Uterus (tissue), 4 donors: ENCODE results near the gene DNAJC22. TPM values are rescaled to one million over a fixed set of nuclear protein-coding genes. Genes with fewer than 3 reads are reported as not detected.

ENCODE experiments used
- DNase-seq, 2 donors: peaks; one replicate each; pipeline ENCODE4 v3.0.0-alpha.2; 2019 to 2020
- H3K27ac ChIP-seq, 2 donors: fragments of 200-600 bp; sonication (generic); 1 replicate in 1 of 2; 2 replicates in 1 of 2; pipeline ENCODE4 v1.5.1; 2016 to 2018
- H3K27me3 ChIP-seq, 2 donors: fragments of 200-600 bp; sonication (generic); one replicate each; pipeline ENCODE4 v1.5.1; 2018 to 2019; ENCODE audit warnings: control low read depth in 1 of 2
- H3K36me3 ChIP-seq, 2 donors: fragments of 200-600 bp; sonication (generic); one replicate each; pipeline ENCODE4 v1.5.1; 2019; ENCODE audit warnings: control low read depth in 1 of 2
- H3K4me1 ChIP-seq, 2 donors: fragments of 200-600 bp; sonication (generic); one replicate each; pipeline ENCODE4 v1.5.1; 2018 to 2019; ENCODE audit warnings: control low read depth in 1 of 2
- H3K4me3 ChIP-seq, 2 donors: fragments of 200-600 bp; sonication (generic); 1 replicate in 1 of 2; 2 replicates in 1 of 2; pipeline ENCODE4 v1.5.1; 2018 to 2019; ENCODE audit warnings: mild to moderate bottlenecking in 1 of 2
- H3K9me3 ChIP-seq, 2 donors: fragments of 200-600 bp; sonication (generic); one replicate each; pipeline ENCODE4 v1.5.1; 2019; ENCODE audit warnings: control low read depth in 1 of 2
- POLR2A ChIP-seq, 2 donors: fragments of 450-650 bp; IDR thresholded peaks; one replicate each; pipeline ENCODE4 v1.6.1; 2016; ENCODE audit warnings: antibody characterized with exemption in 2 of 2, mild to moderate bottlenecking in 1 of 2, moderate library complexity in 1 of 2
- intact Hi-C: fragments of 100-400 bp; cut with DNase I; formaldehyde crosslinking; loops from one replicate; pipeline ENCODE4 v1.15.1; 2023; ENCODE audit warnings: low total_unique reads
- total RNA-seq, 4 donors: library from RNA; depleted of rRNA in 3 of 4; stranded (reverse); fragments of >200 nt in 3 of 4; gene quantifications; one replicate each; pipeline versions ENCODE4 v1.1.0 to v1.2.4, GENCODE V29; 2014 to 2023
- TF ChIP-seq, protein P1 (sequence below), 4 experiments: fragments of 200-600 bp in 2 of 4; fragments of 450-650 bp in 2 of 4; sonication (generic) in 2 of 4; IDR thresholded peaks; one replicate each; pipeline ENCODE4 v1.5.1; 2016 to 2019; ENCODE audit warnings: antibody characterized with exemption in 4 of 4, mild to moderate bottlenecking in 2 of 4, moderate library complexity in 1 of 4
- donor health status: DM: yes; HTN: yes; CAD: no.

Gene DNAJC22
- total RNA-seq, 4 donors from 2014 or later: 4.5 TPM; not detected in 3

DNA sequence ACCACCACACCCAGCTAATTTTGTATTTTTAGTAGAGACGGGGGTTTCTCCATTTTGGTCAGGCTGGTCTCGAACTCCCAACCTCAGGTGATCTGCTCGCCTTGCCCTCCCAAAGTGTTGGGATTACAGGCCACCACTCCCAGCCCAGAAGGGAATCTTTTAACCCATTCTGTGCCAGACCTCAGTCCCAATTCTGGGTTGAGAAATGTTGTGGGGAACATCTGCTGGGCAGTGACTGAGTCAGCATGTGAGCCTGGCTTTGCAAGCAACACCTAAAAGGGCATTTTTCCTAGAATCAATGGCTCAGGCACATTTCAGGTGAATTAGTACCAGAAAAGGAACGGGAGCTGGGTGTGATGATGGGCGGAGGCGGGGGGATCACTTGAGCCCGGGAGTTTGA is 13.0 kb downstream of the DNAJC22 start:
- Histone ChIP-seq H3K36me3 (no peaks in the 10 kb centered on the region), H3K9me3 (no peaks in the 10 kb centered on the region), H3K4me1 (no peaks in the 10 kb centered on the region), H3K27me3 (no peaks in the 10 kb centered on the region), H3K4me3 (no peak overlapping the region), H3K27ac (no peak overlapping the region)
- no peak for DNase-seq
- intact Hi-C loops: no loop called here
- TF ChIP-seq, protein P1, sequence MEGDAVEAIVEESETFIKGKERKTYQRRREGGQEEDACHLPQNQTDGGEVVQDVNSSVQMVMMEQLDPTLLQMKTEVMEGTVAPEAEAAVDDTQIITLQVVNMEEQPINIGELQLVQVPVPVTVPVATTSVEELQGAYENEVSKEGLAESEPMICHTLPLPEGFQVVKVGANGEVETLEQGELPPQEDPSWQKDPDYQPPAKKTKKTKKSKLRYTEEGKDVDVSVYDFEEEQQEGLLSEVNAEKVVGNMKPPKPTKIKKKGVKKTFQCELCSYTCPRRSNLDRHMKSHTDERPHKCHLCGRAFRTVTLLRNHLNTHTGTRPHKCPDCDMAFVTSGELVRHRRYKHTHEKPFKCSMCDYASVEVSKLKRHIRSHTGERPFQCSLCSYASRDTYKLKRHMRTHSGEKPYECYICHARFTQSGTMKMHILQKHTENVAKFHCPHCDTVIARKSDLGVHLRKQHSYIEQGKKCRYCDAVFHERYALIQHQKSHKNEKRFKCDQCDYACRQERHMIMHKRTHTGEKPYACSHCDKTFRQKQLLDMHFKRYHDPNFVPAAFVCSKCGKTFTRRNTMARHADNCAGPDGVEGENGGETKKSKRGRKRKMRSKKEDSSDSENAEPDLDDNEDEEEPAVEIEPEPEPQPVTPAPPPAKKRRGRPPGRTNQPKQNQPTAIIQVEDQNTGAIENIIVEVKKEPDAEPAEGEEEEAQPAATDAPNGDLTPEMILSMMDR (IDR thresholded peaks at IDR 0.05): no peak
- TF ChIP-seq POLR2A (IDR thresholded peaks at IDR 0.05): no peak

DNA sequence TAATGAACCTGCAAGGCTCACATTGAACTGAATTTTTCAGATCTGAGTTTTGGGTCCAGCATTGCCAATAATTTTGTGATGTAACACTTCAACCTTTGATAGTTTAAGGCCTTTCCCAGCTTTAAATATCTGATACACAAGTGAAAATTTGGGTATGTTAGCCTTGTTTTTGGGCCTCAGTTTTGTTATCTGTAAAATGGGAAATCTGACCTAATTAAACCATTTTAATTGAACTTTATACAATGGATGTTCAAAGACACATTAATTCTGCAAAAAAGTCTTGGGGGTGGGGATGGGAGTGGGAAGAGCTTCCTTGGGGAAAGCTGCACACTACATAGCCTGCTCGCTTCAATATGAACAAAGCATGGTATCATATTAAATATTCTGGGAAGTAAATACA is 15.4 kb downstream of the DNAJC22 start:
- H3K4me3 ChIP-seq: no peak overlapping the region
- no peaks in the 10 kb centered on the region for H3K4me1 ChIP-seq
- no peak for DNase-seq
- no peak for TF ChIP-seq POLR2A (IDR thresholded peaks at IDR 0.05)
- TF ChIP-seq, protein P1 (IDR thresholded peaks at IDR 0.05): no peak
- H3K27me3 ChIP-seq: no peaks in the 10 kb centered on the region
- H3K36me3 ChIP-seq: no peaks in the 10 kb centered on the region
- no peak overlapping the region for H3K27ac ChIP-seq
- intact Hi-C loops: no loop called here
- no peaks in the 10 kb centered on the region for H3K9me3 ChIP-seq

DNA sequence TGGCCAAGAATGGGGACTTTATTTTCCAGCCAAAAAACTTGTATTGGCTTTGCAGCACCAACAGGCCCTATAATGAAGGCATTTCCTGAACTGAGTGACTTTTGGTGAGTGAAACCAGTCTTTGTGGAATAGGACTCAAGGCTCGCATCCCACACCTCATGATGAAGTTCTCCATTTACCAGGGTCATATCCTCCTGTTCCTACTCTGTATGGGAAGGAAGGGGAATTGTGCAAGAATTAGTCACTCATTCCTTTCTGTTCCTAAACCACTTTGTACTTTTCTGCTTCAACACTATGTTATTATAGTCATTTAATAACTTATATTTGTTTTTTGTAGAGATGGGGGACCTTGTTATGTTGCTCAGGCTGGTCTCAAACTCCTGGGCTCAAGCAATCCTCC is 18.3 kb downstream of the DNAJC22 start:
- H3K36me3 ChIP-seq: no peaks in the 10 kb centered on the region
- TF ChIP-seq, protein P1 (IDR thresholded peaks at IDR 0.05): no peak
- TF ChIP-seq POLR2A (IDR thresholded peaks at IDR 0.05): no peak
- H3K9me3 ChIP-seq: no peaks in the 10 kb centered on the region
- H3K27me3 ChIP-seq: no peaks in the 10 kb centered on the region
- H3K4me3 ChIP-seq: no peak overlapping the region
- no peak for DNase-seq
- H3K27ac ChIP-seq: no peak overlapping the region
- peaks cover 0 to 6% of the 10 kb centered on the region in 2 donors for H3K4me1 ChIP-seq
- intact Hi-C loops: no loop called here

DNA sequence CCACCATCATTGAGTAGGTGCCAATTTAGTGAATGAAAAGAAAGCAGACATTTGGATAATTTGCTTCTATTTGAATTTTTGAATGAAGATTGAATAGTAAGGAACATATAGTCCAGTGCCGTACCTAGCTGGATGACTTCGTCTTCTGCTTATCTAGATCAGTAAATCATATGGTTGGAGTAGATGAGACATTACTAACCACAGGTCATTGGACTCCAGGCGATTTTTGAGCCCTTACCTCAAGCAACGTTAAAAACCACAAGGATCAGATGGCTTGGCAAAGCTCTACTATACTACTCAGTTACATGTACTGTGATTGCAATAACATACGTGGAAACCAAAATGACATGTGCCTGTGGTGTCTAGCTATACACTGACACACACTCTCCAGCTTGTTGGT is 18.9 kb downstream of the DNAJC22 start:
- Histone ChIP-seq H3K4me1 (peaks cover 0 to 6% of the 10 kb centered on the region in 2 donors), H3K4me3 (no peak overlapping the region), H3K9me3 (no peaks in the 10 kb centered on the region), H3K27ac (peak overlapping the region in 1 of 2 donors; percentile 96), H3K36me3 (no peaks in the 10 kb centered on the region), H3K27me3 (no peaks in the 10 kb centered on the region)
- TF ChIP-seq, protein P1 (IDR thresholded peaks at IDR 0.05): no peak
- TF ChIP-seq POLR2A (IDR thresholded peaks at IDR 0.05): no peak
- intact Hi-C loops: no loop called here
- no peak for DNase-seq

DNA sequence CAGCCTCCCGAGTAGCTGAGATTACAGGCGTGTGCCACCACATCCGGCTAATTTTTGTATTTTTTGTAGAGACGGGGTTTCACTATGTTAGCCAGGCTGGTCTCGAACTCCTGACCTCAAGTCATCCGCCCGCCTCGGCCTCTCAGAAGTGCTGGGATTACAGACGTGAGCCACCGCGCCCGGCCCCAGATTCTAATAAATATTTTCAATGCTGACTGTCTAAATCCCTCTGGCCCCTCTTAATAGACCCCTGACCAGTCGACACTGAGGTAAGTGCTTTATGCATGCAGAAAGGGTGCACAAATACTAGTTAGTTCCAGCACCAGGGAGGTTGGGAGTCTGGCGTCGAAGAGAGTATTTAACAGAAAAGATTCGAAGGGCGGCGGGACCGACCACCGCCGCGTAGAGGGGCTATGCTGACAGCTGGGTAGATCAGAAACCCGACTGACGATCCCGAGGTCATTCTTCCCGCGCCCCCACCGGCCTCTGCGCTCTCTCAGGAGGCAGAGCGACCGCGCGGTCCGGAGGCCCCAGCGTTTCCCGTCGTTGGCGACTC is 19.5 kb downstream of the DNAJC22 start:
- H3K27ac ChIP-seq: peak overlapping the region; percentile 96 to 99
- intact Hi-C loops: no loop called here
- TF ChIP-seq, protein P1 (IDR thresholded peaks at IDR 0.05): no peak
- TF ChIP-seq POLR2A (IDR thresholded peaks at IDR 0.05): no peak
- H3K27me3 ChIP-seq: no peaks in the 10 kb centered on the region
- no peaks in the 10 kb centered on the region for H3K36me3 ChIP-seq
- peaks cover 0 to 6% of the 10 kb centered on the region in 2 donors for H3K4me1 ChIP-seq
- no peak for DNase-seq
- H3K4me3 ChIP-seq: peak overlapping the region; percentile 64 to 95
- no peaks in the 10 kb centered on the region for H3K9me3 ChIP-seq
